Neural crest cell (in vitro differentiated cells): ENCODE data around the gene CALCR. TPM values are rescaled to one million over a fixed set of nuclear protein-coding genes. Genes with fewer than 3 reads are reported as not detected.
"Not testable (repeated sequence)": the region's sequence is repeated elsewhere in the genome, so short reads cannot be mapped to it uniquely, and the experiment has no call there.

Experiments
- DNase-seq: peaks from one replicate; pipeline ENCODE4 v3.0.0; 2021; ENCODE audit warnings: low read depth, mixed read lengths, low spot score
- H3K27ac Mint-ChIP-seq: one replicate; pipeline ENCODE4 v1.8.0; 2021; ENCODE audit warnings: mild to moderate bottlenecking, mixed read lengths; ENCODE audit not compliant: unreplicated experiment
- H3K27me3 Mint-ChIP-seq: 2 replicates; pipeline ENCODE4 v1.8.0; 2021; ENCODE audit warnings: low read depth, mild to moderate bottlenecking, mixed read lengths
- H3K36me3 Mint-ChIP-seq: 2 replicates; pipeline ENCODE4 v1.8.0; 2021; ENCODE audit warnings: low read depth, mild to moderate bottlenecking, mixed read lengths
- H3K4me1 Mint-ChIP-seq: 2 replicates; pipeline ENCODE4 v1.8.0; 2021; ENCODE audit warnings: mixed read lengths
- H3K4me3 Mint-ChIP-seq: one replicate; pipeline ENCODE4 v1.8.0; 2021; ENCODE audit warnings: mild to moderate bottlenecking, mixed read lengths
- H3K9me3 Mint-ChIP-seq: 2 replicates; pipeline ENCODE4 v1.8.0; 2021; ENCODE audit warnings: mixed read lengths
- CTCF ChIP-seq: fragments of 200-600 bp; sonication (generic); conservative IDR thresholded peaks from 2 replicates; pipeline ENCODE4 v1.5.0; 2021; ENCODE audit warnings: antibody characterized with exemption, mild to moderate bottlenecking
- total RNA-seq: library from RNA; stranded (reverse); gene quantifications from 2 replicates; pipeline ENCODE4 v1.2.1, GENCODE V29; 2021

Gene CALCR
- total RNA-seq, 1 donor from 2014 or later: 0.07 TPM

GRCh38 chr7:93601363-93601762 lies 26.8 kb upstream of the CALCR start:
- Mint-ChIP-seq H3K36me3 (no peaks in the 10 kb centered on the region), H3K27me3 (no peaks in the 10 kb centered on the region), H3K27ac (no peak overlapping the region), H3K4me3 (no peak overlapping the region), H3K9me3 (no peaks in the 10 kb centered on the region), H3K4me1 (no peaks in the 10 kb centered on the region)
- no peak for DNase-seq
- no peak for TF ChIP-seq CTCF

GRCh38 chr7:93594250-93594649 lies 19.7 kb upstream of the CALCR start:
- peaks cover 6% of the 10 kb centered on the region for H3K36me3 Mint-ChIP-seq
- peaks cover 9% of the 10 kb centered on the region for H3K4me1 Mint-ChIP-seq
- no peak overlapping the region for H3K27ac Mint-ChIP-seq
- H3K4me3 Mint-ChIP-seq: no peak overlapping the region
- no peaks in the 10 kb centered on the region for H3K9me3 Mint-ChIP-seq
- no peak for DNase-seq
- no peaks in the 10 kb centered on the region for H3K27me3 Mint-ChIP-seq
- no peak for TF ChIP-seq CTCF

- H3K27ac Mint-ChIP-seq: no peak overlapping the region
- no peak for TF ChIP-seq CTCF
- no peak for DNase-seq
- peaks cover 9% of the 10 kb centered on the region for H3K4me1 Mint-ChIP-seq
- peak overlapping the region; percentile 75 for H3K4me3 Mint-ChIP-seq
- H3K27me3 Mint-ChIP-seq: no peaks in the 10 kb centered on the region
- peaks cover 8% of the 10 kb centered on the region for H3K36me3 Mint-ChIP-seq
- no peaks in the 10 kb centered on the region for H3K9me3 Mint-ChIP-seq
Measured at GRCh38 chr7:93592588-93593266, 18.2 kb upstream of the CALCR start.

GRCh38 chr7:93591224-93592050 lies 16.9 kb upstream of the CALCR start:
- H3K9me3 Mint-ChIP-seq, DNase-seq, H3K36me3 Mint-ChIP-seq, H3K4me1 Mint-ChIP-seq, H3K27me3 Mint-ChIP-seq: not testable (repeated sequence)
- H3K27ac Mint-ChIP-seq: peak overlapping the region; percentile 98
- peak overlapping the region; percentile 75 for H3K4me3 Mint-ChIP-seq

- H3K9me3 Mint-ChIP-seq, H3K4me1 Mint-ChIP-seq, DNase-seq, H3K4me3 Mint-ChIP-seq, H3K27me3 Mint-ChIP-seq, H3K36me3 Mint-ChIP-seq, H3K27ac Mint-ChIP-seq: not testable (repeated sequence)
Measured at GRCh38 chr7:93586479-93586865, 11.9 kb upstream of the CALCR start.

GRCh38 chr7:93585694-93586478 lies 11.4 kb upstream of the CALCR start:
- H3K36me3 Mint-ChIP-seq, H3K4me3 Mint-ChIP-seq, H3K27ac Mint-ChIP-seq, DNase-seq, H3K4me1 Mint-ChIP-seq, H3K9me3 Mint-ChIP-seq, H3K27me3 Mint-ChIP-seq: not testable (repeated sequence)
